ENCODE data around the gene RNF43.
"Not testable (repeated sequence)": the region's sequence is repeated elsewhere in the genome, so short reads cannot be mapped to it uniquely, and the experiment has no call there.

The RNF43 gene

DNA sequence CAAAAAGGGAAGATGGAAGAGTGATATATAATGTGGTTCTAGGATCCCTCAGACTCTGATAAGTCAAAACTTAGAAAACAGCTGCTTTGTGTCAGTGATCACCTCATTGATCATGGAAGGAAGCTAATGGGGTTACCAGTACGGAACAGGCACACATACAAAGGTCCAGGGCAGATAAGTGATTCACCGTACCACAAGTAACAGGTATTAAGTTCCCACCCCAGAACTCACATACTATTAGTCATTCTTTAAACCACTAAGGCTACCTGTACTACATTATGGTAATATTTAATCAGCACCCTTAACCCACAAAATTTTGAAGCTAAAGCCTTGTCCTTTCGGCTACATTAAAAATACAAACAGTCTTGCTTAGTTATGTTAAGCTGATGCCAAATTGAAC is 17.4 kb downstream of the RNF43 start:
- in situ Hi-C loops (cut with MboI; ENCODE audit: low sequenced_read_pairs): no loop called here
- Histone ChIP-seq H3K4me1 (peaks cover 15% of the 10 kb centered on the region), H3K27me3 (ENCODE audit: low read depth) (peaks cover 40% of the 10 kb centered on the region), H3K4me3 (no peak overlapping the region), H3K36me3 (replicated peaks) (no peaks in the 10 kb centered on the region; the same call in 1 of the 2 replicates), H3K9me3 (no peaks in the 10 kb centered on the region)
- DNase-seq (ENCODE audit: low spot score in 2 of 2): no peak

DNA sequence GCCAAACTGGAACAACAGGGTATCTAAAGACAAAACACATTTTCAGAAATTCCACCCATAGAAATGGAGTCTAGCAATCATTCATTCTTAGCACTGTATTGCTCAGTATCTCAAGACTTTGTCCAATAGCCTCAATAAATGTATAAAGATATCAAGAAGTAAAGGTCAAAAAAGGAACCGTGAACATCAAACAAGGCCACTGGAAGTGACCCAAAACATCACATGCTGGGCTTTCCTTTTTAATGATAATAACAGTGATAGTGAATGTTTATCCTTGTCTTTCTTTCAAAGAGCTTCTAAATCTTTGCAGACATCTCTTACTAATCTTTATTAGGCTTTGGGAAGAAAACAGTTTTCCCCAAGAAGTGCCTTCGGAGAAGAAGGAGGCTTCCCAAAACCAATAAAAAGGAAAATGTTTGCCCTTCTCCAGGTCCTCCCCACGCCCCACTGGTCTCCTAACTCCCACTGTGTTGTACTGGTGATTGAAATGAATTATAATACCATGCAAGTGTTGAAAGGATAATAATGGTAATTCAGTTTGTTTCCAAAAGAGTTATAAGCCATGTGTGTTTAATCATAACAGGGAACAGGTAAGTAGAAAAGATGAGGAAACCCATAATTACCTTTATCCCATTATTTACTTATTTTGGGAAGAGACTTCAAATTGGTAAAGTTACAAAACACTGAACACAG is 18.6 kb downstream of the RNF43 start:
- DNase-seq (ENCODE audit: low spot score in 2 of 2): no peak
- in situ Hi-C loops (cut with MboI; ENCODE audit: low sequenced_read_pairs): no loop called here
- Histone ChIP-seq H3K9me3 (no peaks in the 10 kb centered on the region), H3K4me1 (peaks cover 12% of the 10 kb centered on the region), H3K4me3 (no peak overlapping the region), H3K27me3 (ENCODE audit: low read depth) (peaks cover 50% of the 10 kb centered on the region), H3K36me3 (replicated peaks) (no peaks in the 10 kb centered on the region; the same call in 1 of the 2 replicates)

GRCh38 chr17:58397421-58397820 is 19.9 kb downstream of the RNF43 start:
- H3K4me3 ChIP-seq; DNase-seq (ENCODE audit: low spot score in 2 of 2); H3K4me1 ChIP-seq; H3K9me3 ChIP-seq; H3K36me3 ChIP-seq (replicated peaks); in situ Hi-C loops (cut with MboI; ENCODE audit: low sequenced_read_pairs): not testable (repeated sequence)
- peaks cover 50% of the 10 kb centered on the region for H3K27me3 ChIP-seq (ENCODE audit: low read depth)

GRCh38 chr17:58396173-58396572 is 21.2 kb downstream of the RNF43 start:
- no peak for DNase-seq (ENCODE audit: low spot score in 2 of 2)
- Histone ChIP-seq H3K36me3 (replicated peaks) (no peaks in the 10 kb centered on the region; the same call in 1 of the 2 replicates), H3K4me1 (peaks cover 8% of the 10 kb centered on the region), H3K27me3 (ENCODE audit: low read depth) (peaks cover 52% of the 10 kb centered on the region), H3K9me3 (no peaks in the 10 kb centered on the region), H3K4me3 (no peak overlapping the region)
- in situ Hi-C loops (cut with MboI; ENCODE audit: low sequenced_read_pairs): no loop called here

GRCh38 chr17:58394534-58395223 is 22.7 kb downstream of the RNF43 start:
- H3K27me3 ChIP-seq (ENCODE audit: low read depth): peaks cover 48% of the 10 kb centered on the region
- peaks cover 9% of the 10 kb centered on the region for H3K4me1 ChIP-seq
- in situ Hi-C loops (cut with MboI; ENCODE audit: low sequenced_read_pairs): no loop called here
- no peaks in the 10 kb centered on the region for H3K9me3 ChIP-seq
- H3K36me3 ChIP-seq (replicated peaks): no peaks in the 10 kb centered on the region
- no peak for DNase-seq (ENCODE audit: low spot score in 2 of 2)
- no peak overlapping the region for H3K4me3 ChIP-seq

DNA sequence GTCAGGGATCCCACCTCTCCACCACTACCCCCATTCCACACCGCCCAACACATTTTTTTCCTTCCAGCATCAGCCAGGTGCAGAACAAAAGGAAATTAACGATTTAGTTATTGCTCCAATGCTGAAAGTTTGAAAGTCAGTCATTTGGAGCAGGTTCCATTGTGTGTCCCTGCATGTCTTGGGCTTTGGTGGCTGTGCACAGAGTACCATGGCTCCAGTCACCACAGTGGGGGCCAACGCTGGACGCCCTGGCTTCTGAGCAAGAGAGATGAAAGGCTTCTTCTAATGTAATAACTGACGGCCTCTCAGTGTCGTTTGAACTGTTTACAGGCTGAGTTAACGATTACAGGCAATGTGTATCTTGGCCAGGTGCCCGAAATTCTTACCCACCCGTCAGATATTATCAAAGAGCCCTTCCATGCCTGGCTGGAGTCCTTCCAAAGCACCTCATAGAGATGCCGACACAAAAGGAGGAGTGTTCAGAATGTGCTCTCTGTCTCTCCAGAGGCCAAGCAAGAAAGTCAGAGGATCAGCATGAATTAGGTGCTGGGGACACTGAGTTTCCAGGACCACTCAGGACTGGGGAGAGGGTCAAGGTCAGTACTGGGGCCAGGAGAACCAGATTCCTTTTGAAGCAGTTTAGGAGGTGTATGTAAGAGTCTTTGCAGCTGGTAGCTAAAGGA is 25.9 kb downstream of the RNF43 start:
- no peaks in the 10 kb centered on the region for H3K9me3 ChIP-seq
- H3K36me3 ChIP-seq (replicated peaks): no peaks in the 10 kb centered on the region
- H3K4me1 ChIP-seq: peaks cover 22% of the 10 kb centered on the region
- in situ Hi-C loops (cut with MboI; ENCODE audit: low sequenced_read_pairs): no loop called here
- H3K27me3 ChIP-seq (ENCODE audit: low read depth): peaks cover 25% of the 10 kb centered on the region
- H3K4me3 ChIP-seq: no peak overlapping the region
- peak; percentile 81 to 87 for DNase-seq (ENCODE audit: low spot score in 2 of 2)

- Histone ChIP-seq H3K9me3 (no peaks in the 10 kb centered on the region), H3K27me3 (ENCODE audit: low read depth) (peaks cover 22% of the 10 kb centered on the region), H3K36me3 (replicated peaks) (no peaks in the 10 kb centered on the region), H3K4me1 (peaks cover 22% of the 10 kb centered on the region), H3K4me3 (no peak overlapping the region)
- in situ Hi-C loops (cut with MboI; ENCODE audit: low sequenced_read_pairs): no loop called here
- no peak for DNase-seq (ENCODE audit: low spot score in 2 of 2)
Observed at GRCh38 chr17:58390884-58391283, 26.4 kb downstream of the RNF43 start.

GRCh38 chr17:58388302-58389190 is 28.8 kb downstream of the RNF43 start:
- H3K4me1 ChIP-seq: peaks cover 22% of the 10 kb centered on the region
- H3K27me3 ChIP-seq (ENCODE audit: low read depth): peaks cover 16% of the 10 kb centered on the region; the same call in 1 of the 2 replicates
- in situ Hi-C loops (cut with MboI; ENCODE audit: low sequenced_read_pairs): no loop called here
- no peaks in the 10 kb centered on the region for H3K36me3 ChIP-seq (replicated peaks)
- no peaks in the 10 kb centered on the region for H3K9me3 ChIP-seq
- no peak overlapping the region for H3K4me3 ChIP-seq
- DNase-seq (ENCODE audit: low spot score in 2 of 2): peak in 1 of 2 experiments; percentile 87

GRCh38 chr17:58387834-58388233 is 29.5 kb downstream of the RNF43 start:
- Histone ChIP-seq H3K27me3 (ENCODE audit: low read depth) (peaks cover 16% of the 10 kb centered on the region; the same call in 1 of the 2 replicates), H3K4me3 (no peak overlapping the region), H3K36me3 (replicated peaks) (no peaks in the 10 kb centered on the region), H3K4me1 (peaks cover 22% of the 10 kb centered on the region), H3K9me3 (no peaks in the 10 kb centered on the region)
- DNase-seq (ENCODE audit: low spot score in 2 of 2): no peak
- in situ Hi-C loops (cut with MboI; ENCODE audit: low sequenced_read_pairs): no loop called here

DNA sequence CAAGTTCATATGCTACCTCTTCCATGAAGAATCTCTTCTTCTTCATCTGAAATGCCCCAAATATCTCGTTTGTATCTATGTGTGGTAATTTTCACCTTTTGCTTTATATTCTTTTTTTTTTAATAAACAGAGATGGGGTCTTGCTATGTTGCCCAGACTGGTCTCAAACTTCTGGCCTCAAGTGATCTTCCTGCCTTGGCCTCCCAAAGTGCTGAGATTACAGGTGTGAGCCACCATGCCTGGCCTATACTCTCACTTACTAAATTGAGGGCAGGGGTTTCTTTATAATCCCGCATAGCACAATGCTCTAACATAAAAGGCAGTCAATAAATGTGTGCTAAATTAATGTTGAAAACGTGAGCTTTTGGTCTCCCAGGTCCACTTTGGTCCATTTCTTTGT is 30.6 kb downstream of the RNF43 start:
- Histone ChIP-seq H3K4me1 (peaks cover 17% of the 10 kb centered on the region), H3K36me3 (replicated peaks) (no peaks in the 10 kb centered on the region), H3K9me3 (no peaks in the 10 kb centered on the region), H3K4me3 (no peak overlapping the region), H3K27me3 (ENCODE audit: low read depth) (peaks cover 13% of the 10 kb centered on the region; the same call in 1 of the 2 replicates)
- DNase-seq (ENCODE audit: low spot score in 2 of 2): no peak
- in situ Hi-C loops (cut with MboI; ENCODE audit: low sequenced_read_pairs): no loop called here

DNA sequence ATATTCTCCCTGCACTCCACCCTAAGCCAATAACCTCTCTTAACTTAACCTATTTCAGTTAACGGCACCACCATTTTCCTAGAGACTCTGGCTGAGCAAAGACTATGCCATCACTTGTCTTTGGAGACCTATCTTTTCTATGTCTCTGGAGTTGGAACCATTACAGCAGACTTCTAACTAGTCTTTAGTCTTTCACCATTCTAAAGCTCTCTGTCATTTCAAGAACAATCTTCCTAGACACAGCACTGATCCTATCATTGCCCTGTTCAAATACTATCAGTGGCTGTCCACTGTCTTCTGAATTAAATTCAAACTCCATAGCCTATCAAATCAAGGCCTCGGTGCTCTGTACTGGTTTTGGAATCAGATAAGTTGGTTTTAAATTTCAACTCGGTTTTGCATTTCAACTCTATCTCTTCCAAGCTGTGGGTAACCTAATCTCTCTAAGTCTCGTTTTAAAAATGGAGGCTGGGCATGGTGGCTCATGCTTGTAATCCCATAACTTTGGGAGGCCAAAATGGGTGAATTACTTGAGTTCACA is 31.9 kb downstream of the RNF43 start:
- in situ Hi-C loops (cut with MboI; ENCODE audit: low sequenced_read_pairs): no loop called here
- no peak for DNase-seq (ENCODE audit: low spot score in 2 of 2)
- H3K4me1 ChIP-seq: peaks cover 13% of the 10 kb centered on the region
- H3K36me3 ChIP-seq (replicated peaks): no peaks in the 10 kb centered on the region
- H3K27me3 ChIP-seq (ENCODE audit: low read depth): peaks cover 13% of the 10 kb centered on the region; the same call in 1 of the 2 replicates
- H3K9me3 ChIP-seq: no peaks in the 10 kb centered on the region
- no peak overlapping the region for H3K4me3 ChIP-seq

DNA sequence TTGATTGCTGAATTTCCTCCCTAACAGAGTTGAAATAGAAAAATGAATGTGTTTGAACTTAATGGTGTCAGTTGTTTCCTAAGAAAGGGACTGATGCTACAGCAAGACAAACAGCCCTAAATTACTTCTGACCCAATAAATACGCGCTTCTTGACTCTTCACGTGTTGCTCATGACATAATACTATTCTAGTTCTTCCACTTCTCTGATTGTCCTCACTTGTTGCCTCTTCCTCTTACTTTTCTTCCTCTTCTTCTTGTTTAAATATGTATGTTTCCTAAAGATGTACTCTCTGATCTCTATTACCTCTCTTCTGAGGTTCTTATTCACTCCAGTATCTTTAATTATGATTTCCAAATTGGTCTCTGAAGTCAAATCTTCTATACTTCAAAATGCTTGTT is 32.4 kb downstream of the RNF43 start:
- Histone ChIP-seq H3K36me3 (replicated peaks) (no peaks in the 10 kb centered on the region), H3K4me3 (no peak overlapping the region), H3K27me3 (ENCODE audit: low read depth) (peaks cover 13% of the 10 kb centered on the region; the same call in 1 of the 2 replicates), H3K4me1 (peaks cover 13% of the 10 kb centered on the region), H3K9me3 (no peaks in the 10 kb centered on the region)
- in situ Hi-C loops (cut with MboI; ENCODE audit: low sequenced_read_pairs): no loop called here
- DNase-seq (ENCODE audit: low spot score in 2 of 2): no peak

DNA sequence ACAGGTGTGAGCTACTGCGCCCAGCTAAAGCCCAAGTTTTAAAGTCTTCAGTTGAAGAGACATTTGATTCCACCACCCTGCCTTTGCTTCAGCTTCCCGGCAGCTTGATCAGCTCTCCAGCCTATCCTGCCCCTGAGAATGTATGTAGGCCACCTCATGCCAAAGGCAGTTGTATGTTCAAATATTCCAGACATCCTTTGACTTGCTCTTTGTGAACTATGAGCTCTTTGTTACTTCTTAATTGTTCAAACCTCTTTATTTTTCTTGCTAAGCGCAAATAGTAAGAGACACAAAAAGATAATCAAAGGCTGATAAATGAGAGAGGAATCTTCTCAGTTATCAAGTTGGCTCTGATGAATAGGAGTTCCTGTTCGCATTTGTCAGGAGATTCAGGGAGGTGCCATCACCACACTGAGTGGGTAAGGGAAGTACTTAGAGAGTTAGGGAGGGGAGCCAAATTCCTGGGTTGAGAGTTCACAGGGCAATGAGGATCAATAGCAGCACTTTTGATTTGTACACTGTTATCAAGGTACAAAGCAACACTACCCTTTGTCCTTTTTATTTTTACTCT is 33.4 kb downstream of the RNF43 start:
- Histone ChIP-seq H3K4me3 (no peak overlapping the region), H3K36me3 (replicated peaks) (no peaks in the 10 kb centered on the region), H3K4me1 (peaks cover 7% of the 10 kb centered on the region), H3K27me3 (ENCODE audit: low read depth) (peaks cover 13% of the 10 kb centered on the region), H3K9me3 (no peaks in the 10 kb centered on the region)
- DNase-seq (ENCODE audit: low spot score in 2 of 2): no peak
- in situ Hi-C loops (cut with MboI; ENCODE audit: low sequenced_read_pairs): no loop called here

All from HAP-1 (cell line).